ENCODE results near the gene TRAF3IP3. TPM values are rescaled to one million over a fixed set of nuclear protein-coding genes. Genes with fewer than 3 reads are reported as not detected.
"Not testable (repeated sequence)": the region's sequence is repeated elsewhere in the genome, so short reads cannot be mapped to it uniquely, and the experiment has no call there.

TRAF3IP3 gene
- total RNA-seq, 2 donors from 2014 or later = 2.8 to 3.1 TPM

GRCh38 chr1:209786146-209786545, 30.3 kb downstream of the TRAF3IP3 start:
- no peak for DNase-seq (ENCODE audit: low spot score)
- intact Hi-C loops (cut with DNase I) = loop anchor here in 1 of 2 donors (5.0 kb wide), 1 partner anchor 1831 kb away; no protein-coding TSS in a partner anchor

- intact Hi-C loops (cut with DNase I) = loop anchor here in 1 of 2 donors (5.0 kb wide), 1 partner anchor 1830 kb away; no protein-coding TSS in a partner anchor
- no peak for DNase-seq (ENCODE audit: low spot score)
Observed at GRCh38 chr1:209787551-209787950, 31.7 kb downstream of the TRAF3IP3 start.

GRCh38 chr1:209789245-209789644, 33.4 kb downstream of the TRAF3IP3 start:
- intact Hi-C loops (cut with DNase I) = loop anchor here in 1 of 2 donors (5.0 kb wide), 1 partner anchor 1828 kb away; no protein-coding TSS in a partner anchor
- DNase-seq (ENCODE audit: low spot score) = no peak

GRCh38 chr1:209790286-209791193, 34.7 kb downstream of the TRAF3IP3 start:
- no peak for DNase-seq (ENCODE audit: low spot score)

GRCh38 chr1:209791920-209792319, 36.1 kb downstream of the TRAF3IP3 start:
- intact Hi-C loops (cut with DNase I) = no loop called here
- DNase-seq (ENCODE audit: low spot score) = no peak

More at GRCh38 chr1:209790286-209791193, 34.7 kb downstream of the TRAF3IP3 start:
- intact Hi-C loops (cut with DNase I) = no loop called here

GRCh38 chr1:209793711-209794110, 37.9 kb downstream of the TRAF3IP3 start:
- DNase-seq (ENCODE audit: low spot score); intact Hi-C loops (cut with DNase I): not testable (repeated sequence)

- intact Hi-C loops (cut with DNase I) = no loop called here
- DNase-seq (ENCODE audit: low spot score) = no peak
Observed at GRCh38 chr1:209797978-209798639, 42.3 kb downstream of the TRAF3IP3 start.

- no peak for DNase-seq (ENCODE audit: low spot score)
- intact Hi-C loops (cut with DNase I) = no loop called here
Observed at GRCh38 chr1:209800984-209801834, 45.4 kb downstream of the TRAF3IP3 start.

- DNase-seq (ENCODE audit: low spot score) = no peak
- intact Hi-C loops (cut with DNase I) = no loop called here
Observed at GRCh38 chr1:209802117-209802779, 46.4 kb downstream of the TRAF3IP3 start.

- no peak for DNase-seq (ENCODE audit: low spot score)
- intact Hi-C loops (cut with DNase I) = no loop called here
Observed at GRCh38 chr1:209802780-209803152, 46.9 kb downstream of the TRAF3IP3 start.

GRCh38 chr1:209803568-209803967, 47.7 kb downstream of the TRAF3IP3 start:
- intact Hi-C loops (cut with DNase I) = no loop called here
- DNase-seq (ENCODE audit: low spot score) = no peak

GRCh38 chr1:209805341-209805781, 49.5 kb downstream of the TRAF3IP3 start:
- intact Hi-C loops (cut with DNase I) = no loop called here
- DNase-seq (ENCODE audit: low spot score) = no peak

- intact Hi-C loops (cut with DNase I) = no loop called here
- peak; percentile 92 for DNase-seq (ENCODE audit: low spot score)
Observed at GRCh38 chr1:209805875-209806760, 50.3 kb downstream of the TRAF3IP3 start, which contains the start of gene IRF6. Gene IRF6, minus strand, starts transcription at chr1:209806142. Its CDS starts 4,729 bp downstream, at chr1:209801413.

GRCh38 chr1:209807509-209807908, 51.7 kb downstream of the TRAF3IP3 start:
- DNase-seq (ENCODE audit: low spot score) = no peak
- intact Hi-C loops (cut with DNase I) = no loop called here

GRCh38 chr1:209808059-209808581, 52.3 kb downstream of the TRAF3IP3 start:
- intact Hi-C loops (cut with DNase I) = no loop called here

GRCh38 chr1:209809611-209810010, 53.8 kb downstream of the TRAF3IP3 start:
- intact Hi-C loops (cut with DNase I) = no loop called here
- no peak for DNase-seq (ENCODE audit: low spot score)

More at GRCh38 chr1:209808059-209808581, 52.3 kb downstream of the TRAF3IP3 start:
- no peak for DNase-seq (ENCODE audit: low spot score)

GRCh38 chr1:209810783-209811182, 54.9 kb downstream of the TRAF3IP3 start:
- intact Hi-C loops (cut with DNase I) = no loop called here

More at GRCh38 chr1:209810783-209811182, 54.9 kb downstream of the TRAF3IP3 start:
- no peak for DNase-seq (ENCODE audit: low spot score)

Data from posterior vena cava (tissue), 2 donors.